ENCODE results near the gene ELFN2.

The ELFN2 gene

DNA sequence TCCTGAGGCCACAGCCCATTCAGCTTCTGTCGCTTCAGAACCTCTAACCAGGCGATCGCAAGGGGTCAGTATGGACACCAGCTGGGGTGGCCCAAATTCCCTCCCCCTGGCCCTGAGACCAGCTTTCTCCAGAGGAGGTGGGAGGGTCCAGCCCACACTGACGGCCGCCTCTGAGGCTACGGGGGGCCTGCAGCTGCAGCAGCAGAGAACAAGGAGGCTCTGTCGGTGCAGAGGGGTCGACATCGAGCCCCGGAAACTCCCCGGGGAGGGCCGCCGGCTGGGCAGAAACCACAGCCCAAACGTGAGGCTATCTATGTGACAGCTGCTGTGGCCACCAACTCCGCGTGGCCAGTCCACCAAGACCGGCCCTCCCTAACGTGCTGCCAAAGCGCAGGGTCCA is 40.8 kb downstream of the ELFN2 start:
- TF ChIP-seq, protein P1, sequence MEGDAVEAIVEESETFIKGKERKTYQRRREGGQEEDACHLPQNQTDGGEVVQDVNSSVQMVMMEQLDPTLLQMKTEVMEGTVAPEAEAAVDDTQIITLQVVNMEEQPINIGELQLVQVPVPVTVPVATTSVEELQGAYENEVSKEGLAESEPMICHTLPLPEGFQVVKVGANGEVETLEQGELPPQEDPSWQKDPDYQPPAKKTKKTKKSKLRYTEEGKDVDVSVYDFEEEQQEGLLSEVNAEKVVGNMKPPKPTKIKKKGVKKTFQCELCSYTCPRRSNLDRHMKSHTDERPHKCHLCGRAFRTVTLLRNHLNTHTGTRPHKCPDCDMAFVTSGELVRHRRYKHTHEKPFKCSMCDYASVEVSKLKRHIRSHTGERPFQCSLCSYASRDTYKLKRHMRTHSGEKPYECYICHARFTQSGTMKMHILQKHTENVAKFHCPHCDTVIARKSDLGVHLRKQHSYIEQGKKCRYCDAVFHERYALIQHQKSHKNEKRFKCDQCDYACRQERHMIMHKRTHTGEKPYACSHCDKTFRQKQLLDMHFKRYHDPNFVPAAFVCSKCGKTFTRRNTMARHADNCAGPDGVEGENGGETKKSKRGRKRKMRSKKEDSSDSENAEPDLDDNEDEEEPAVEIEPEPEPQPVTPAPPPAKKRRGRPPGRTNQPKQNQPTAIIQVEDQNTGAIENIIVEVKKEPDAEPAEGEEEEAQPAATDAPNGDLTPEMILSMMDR (IDR thresholded peaks at IDR 0.05; ENCODE audit: low read depth, low read length, missing control alignments) = no peak
- no peak for DNase-seq (ENCODE audit: low read depth)

DNA sequence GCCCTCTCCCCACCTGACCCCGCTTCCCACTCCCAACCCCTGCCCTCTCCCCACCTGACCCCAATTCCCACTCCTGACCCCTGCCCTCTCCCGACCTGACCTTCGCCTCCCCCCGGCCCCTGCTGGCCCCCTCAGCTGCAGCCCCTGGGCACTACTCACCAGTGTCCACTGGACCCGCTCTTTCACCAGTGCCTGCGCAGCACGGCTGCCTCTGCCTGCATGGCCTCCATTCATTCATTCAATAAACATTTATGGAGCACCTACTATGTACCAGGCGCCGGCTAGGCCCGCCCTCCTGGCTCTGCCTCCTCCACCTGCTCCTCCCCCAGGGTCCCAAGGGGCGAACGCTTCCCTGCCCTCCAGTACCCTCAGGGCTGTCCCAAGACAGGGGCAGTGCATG is 42.6 kb downstream of the ELFN2 start:
- TF ChIP-seq, protein P1 (IDR thresholded peaks at IDR 0.05; ENCODE audit: low read depth, low read length, missing control alignments) = no peak
- no peak overlapping the region for H3K4me3 ChIP-seq (ENCODE audit: low read depth, low read length)
- no peak for DNase-seq (ENCODE audit: low read depth)

More for the DNA sequence above, 40.8 kb downstream of the ELFN2 start:
- H3K4me3 ChIP-seq (ENCODE audit: low read depth, low read length) = no peak overlapping the region

DNA sequence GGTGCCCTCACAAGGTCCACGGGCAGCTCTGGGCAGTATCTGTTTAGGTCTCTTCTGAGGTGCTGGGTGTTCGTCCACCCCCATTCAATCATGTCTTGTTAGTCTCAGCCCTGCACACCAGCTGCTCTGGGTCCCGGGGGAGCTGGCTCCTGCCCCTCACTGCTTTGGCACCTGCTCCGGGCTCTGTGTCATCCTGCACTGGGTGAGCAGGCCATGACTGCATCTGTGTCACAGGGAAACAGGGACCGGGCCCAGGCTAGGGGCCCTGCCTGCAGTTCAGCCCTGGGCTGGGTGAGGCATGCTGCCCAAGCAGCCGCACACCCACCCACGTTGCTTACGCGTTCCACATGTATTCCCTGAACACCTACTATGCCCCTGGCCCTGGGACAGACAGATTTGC is 43.9 kb downstream of the ELFN2 start:
- TF ChIP-seq, protein P1 (IDR thresholded peaks at IDR 0.05; ENCODE audit: low read depth, low read length, missing control alignments) = no peak
- no peak for DNase-seq (ENCODE audit: low read depth)
- no peak overlapping the region for H3K4me3 ChIP-seq (ENCODE audit: low read depth, low read length)

DNA sequence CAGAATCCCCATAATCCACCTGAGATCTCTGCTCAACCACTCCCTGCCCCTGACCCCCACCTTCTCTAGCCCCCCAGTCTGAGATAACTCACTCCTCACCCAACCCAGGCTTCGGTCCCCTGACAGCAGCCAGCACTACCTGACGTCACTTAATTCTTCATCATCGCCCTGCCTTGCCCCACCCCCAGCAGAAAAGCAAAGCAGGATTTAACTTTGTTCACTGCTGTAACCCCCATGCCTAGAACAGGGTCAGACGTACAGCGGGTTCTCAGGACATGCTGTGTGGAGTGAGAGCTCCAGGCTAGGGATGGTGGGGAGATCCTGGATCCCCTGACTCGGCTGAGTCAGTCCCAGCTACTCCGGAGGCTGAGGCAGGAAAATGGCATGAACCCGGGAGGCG is 45.8 kb downstream of the ELFN2 start:
- no peak for DNase-seq (ENCODE audit: low read depth)
- H3K4me3 ChIP-seq (ENCODE audit: low read depth, low read length) = no peak overlapping the region
- TF ChIP-seq, protein P1 (IDR thresholded peaks at IDR 0.05; ENCODE audit: low read depth, low read length, missing control alignments) = no peak

DNA sequence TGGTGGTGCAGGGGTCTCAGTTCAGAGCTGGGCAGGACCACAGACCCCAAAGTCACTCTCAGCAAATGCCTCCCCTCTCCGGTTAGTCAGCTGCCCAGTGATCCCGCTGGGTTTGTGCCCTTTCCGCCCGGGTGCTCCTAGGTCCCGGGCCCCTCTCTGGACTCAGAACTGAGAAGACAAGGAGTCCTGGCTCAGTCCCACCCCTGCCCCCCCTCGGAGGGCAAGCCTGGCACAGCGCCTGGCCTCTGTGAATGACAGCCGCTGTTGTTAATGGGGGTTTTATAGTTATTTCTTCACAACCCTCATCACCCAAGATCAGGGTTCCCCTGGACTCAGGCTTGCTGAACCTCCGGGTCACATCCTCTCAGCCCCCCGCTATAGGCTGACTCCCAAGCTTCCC is 47.6 kb downstream of the ELFN2 start:
- TF ChIP-seq, protein P1 (IDR thresholded peaks at IDR 0.05; ENCODE audit: low read depth, low read length, missing control alignments) = no peak
- no peak overlapping the region for H3K4me3 ChIP-seq (ENCODE audit: low read depth, low read length)
- DNase-seq (ENCODE audit: low read depth) = no peak

DNA sequence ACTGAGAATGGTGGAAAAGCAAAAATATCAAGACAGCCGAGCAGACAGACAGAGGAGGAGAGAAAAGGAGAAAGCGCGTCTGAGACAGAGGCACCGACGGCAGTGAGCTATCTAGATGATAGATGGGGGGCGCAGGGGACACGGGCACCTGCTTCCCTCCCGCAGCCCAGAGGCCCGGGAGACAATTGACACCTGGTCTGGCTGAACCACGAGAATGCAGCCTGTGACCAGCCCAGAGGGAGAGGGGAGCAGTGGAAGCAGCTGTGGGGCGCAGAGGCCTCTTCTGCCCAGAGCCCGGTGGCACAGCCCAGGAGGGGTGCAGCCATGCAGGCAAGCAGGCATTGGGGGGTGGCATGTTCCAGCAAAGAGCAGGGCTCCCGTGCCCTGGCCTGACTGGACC is 48.2 kb downstream of the ELFN2 start:
- TF ChIP-seq, protein P1 (IDR thresholded peaks at IDR 0.05; ENCODE audit: low read depth, low read length, missing control alignments) = no peak
- no peak overlapping the region for H3K4me3 ChIP-seq (ENCODE audit: low read depth, low read length)
- no peak for DNase-seq (ENCODE audit: low read depth)

DNA sequence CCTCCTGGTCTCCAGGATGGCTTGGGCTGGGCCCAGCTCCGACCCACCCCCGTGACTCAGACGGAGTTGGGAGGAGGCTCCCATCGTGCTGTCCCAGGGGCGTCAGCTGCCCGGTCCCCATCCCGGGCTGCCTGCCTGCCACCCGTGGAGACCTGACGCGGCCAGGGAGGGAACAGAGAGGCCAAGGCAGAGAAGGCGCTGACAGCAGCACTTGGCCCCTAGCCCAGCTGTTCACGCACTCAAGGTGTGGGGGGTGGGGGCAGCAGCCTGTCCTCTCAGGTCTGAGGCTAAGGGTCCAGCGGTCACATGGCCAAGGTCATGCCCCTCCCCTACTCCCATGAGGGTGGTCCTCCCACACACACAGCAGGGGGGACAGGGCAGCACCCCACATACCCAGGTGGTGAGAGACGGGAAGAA is 48.6 kb downstream of the ELFN2 start:
- H3K4me3 ChIP-seq (ENCODE audit: low read depth, low read length) = no peak overlapping the region
- DNase-seq (ENCODE audit: low read depth) = no peak
- TF ChIP-seq, protein P1 (IDR thresholded peaks at IDR 0.05; ENCODE audit: low read depth, low read length, missing control alignments) = no peak

Measured in GM12864 (cell line).